ENCODE data around the gene USHBP1.

Gene USHBP1

DNA sequence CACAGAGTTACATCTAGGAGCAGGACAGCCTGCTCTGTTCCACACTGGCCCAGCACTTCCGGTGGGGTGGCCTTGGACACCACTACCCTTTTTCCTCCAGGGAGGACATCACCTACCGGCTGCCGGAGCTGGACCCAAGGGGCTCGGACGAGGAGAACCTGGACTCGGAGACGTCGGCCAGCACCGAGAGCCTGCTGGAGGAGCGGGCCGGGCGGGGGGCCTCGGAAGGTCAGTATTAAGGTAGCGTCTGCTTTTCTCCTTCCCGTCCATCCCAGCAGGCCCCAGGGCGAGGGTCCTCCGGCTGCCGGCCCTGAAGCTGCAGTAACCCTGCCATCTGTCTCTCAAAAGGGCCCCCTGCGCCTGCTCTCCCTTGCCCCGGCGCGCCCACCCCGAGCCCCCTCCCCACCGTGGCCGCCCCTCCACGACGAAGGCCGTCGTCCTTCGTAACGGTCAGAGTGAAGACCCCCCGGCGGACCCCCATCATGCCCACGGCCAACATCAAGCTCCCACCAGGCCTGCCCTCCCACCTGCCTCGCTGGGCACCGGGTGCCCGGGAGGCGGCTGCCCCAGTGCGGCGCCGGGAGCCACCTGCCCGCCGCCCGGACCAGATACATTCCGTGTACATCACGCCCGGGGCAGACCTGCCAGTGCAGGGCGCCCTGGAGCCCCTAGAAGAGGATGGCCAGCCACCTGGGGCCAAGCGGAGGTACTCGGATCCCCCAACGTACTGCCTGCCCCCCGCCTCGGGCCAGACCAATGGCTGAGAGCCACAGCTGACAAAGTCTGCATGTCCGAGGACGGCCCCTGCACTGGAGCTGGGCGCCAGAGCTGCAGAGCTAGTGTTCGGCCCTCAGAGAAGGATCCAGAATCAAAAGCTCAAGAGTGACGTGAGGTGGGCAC, 52.7 kb downstream of the USHBP1 start:
- no peak for DNase-seq

DNA sequence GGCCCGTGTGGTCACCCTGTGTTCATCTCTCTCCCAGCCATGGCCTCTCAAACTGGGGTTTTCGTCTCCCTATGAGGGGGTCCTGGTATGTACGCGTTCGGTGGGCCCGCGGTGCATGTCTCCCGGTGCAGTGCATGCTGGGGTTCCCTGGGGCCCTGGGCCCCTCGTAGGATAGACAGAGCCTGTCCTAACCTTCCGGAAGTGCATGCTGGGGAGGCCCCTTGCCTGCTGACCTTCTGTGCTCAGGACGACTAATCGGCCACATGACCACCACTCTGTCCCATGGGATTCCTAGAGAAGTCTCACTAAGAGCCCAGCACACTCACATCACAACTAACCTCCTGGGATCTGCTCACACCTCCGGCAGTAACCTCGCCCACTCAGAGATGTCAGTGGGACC, 54.2 kb downstream of the USHBP1 start:
- DNase-seq = no peak

DNA sequence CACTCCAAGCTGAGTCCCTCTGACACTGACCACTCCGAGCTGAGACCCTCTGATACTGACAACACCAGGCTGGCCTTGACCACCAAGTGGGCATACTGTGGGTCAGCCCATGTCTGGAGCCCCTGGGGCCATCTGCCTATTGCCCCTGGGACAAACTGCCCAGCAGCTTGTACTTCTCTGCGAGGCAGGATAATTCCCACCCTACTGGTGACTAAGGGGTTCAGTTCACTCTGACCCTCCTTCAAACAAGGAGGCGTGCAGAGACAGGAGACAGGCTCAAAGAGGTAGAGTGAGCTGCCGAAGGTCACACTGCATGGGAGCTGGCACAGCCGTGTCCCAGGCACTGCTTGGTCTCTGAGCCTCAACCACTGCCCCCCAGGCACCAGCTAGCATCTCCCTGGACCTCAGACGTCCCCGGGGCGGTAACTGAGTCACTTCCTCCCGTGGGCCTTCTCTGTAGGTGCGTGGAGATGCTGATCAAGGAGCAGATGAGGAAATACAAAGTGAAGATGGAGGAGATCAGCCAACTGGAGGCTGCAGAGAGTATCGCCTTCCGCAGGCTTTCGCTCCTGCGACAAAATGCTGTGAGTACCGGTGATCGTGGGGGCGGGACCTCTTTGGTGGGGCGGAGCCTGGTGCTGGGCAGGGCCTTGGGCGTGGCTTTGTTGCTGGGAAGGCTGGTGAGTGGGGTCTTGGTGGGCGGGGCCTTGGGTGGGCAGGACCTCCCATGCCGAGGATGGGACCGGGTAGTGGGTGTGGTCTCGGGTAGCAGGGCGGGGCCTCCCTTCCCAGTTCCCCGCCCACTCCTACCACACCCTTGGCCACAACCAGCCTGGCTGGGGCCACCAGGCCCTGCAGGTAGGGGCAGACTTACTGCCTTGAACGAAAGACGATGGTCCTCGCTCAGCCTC, 55.2 kb downstream of the USHBP1 start:
- peak; percentile 35 to 69 for DNase-seq

DNA sequence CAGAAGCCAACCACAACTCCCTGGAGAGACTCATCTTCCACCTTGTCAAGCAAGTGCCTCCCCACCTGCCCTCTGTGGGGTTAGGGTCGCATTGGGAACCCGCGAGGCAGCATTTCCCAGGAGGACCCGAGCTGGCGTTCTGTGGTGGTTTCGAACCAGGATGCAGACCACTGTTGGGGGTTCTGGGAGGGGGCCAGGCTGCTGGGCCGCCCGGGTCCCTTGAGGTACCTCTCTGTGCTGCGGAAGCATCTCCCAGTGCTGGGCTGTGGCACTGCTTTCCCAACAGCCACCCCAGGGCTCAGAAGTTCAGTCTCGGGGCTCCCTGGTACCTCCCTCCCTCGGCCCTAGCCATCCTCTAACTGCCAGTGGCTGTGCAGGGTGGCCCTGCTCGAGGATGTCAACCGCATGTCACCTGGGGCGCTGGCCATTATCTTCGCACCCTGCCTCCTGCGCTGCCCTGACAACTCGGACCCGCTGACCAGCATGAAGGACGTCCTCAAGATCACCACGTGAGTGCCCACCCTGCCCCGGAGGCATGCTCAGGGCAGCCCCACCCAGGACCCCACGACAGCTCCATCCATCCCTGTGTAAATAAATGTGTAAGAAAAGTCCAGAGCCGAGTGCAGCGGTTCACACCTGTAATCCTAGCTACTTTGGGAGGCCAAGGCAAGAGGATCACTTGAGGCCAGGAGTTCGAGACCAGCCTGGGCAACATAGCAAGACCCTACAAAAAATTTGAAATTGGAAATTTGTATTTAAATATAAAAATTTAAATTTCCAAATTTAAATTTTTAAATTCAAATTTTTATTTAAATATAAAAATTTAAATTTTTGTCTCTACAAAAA, 57.6 kb downstream of the USHBP1 start:
- DNase-seq = no peak

DNA sequence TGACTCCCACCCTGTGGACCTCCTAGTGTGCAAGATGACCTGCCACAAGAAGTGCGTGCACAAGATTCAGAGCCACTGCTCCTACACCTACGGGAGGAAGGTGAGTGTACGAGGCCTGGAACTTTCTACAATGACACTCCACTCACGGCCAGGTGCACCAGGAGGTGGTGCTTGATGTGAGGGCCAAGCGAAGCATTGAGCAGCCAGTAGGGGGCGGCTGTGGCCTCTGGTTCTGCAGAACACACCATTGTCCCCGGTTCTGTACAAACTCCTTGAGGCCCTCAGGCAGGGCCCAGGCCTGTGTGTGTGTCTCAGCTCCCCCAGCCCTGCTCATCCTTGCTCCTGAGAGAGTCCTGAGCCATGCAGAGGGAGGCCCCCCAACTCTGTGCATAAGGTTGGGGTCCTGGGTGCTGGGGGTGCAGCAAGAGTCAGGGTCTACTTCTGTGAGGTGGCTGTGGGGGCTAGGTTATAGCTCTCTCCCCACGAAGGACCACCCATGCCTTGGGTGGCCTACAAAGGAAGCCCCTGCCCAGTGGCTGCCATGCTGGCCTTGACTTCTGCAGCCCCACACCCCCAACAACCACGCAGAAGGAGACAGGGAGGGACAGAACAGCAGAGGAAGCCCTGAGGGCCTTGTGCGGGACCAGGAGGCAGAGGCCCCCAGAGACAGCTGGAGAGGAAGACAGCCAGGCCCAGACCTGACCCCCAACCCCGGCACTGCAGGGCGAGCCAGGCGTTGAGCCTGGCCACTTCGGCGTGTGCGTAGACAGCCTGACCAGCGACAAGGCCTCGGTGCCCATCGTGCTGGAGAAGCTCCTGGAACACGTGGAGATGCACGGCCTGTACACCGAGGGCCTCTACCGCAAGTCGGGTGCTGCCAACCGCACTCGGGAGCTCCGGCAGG, 59.1 kb downstream of the USHBP1 start:
- peak; percentile 67 to 70 for DNase-seq

DNA sequence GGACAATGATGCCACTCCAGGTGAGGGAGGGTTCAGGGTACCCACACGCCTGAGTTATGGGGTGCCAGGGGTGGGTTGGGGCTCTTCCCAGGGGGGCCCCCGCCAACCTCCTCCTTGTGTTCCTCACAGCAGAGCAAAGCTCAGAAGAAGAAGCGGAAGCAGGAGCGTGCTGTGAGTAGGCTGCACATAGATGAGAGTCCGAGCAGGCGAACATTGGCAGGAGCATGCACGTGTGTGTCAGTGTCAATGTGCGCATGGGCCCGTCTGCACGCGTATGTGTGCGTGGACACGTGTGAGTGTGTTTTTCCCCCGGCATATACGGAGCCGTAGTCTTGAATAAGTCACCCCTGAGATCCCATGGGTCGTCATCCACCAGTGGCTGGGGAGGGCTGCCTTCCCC, 61.8 kb downstream of the USHBP1 start:
- DNase-seq = no peak

DNA sequence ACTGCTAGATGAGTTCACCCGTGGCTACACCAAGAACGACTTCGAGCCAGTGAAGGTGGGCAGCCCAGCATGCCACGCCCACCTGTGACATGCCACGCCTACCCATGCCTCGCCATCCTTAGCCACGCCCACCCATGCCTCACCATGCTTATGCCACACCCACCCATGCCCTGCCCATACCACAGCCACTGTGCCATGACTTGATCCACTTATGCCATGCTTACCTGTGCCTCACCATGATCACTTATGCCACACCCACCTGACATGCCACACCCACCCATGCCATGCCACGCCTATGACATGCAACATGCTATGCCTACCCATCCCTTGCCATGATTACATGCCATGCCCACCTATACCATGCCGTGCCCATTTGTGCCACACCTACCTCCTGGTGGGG, 62.3 kb downstream of the USHBP1 start:
- peak in 1 of 2 donors; percentile 44 for DNase-seq

DNA sequence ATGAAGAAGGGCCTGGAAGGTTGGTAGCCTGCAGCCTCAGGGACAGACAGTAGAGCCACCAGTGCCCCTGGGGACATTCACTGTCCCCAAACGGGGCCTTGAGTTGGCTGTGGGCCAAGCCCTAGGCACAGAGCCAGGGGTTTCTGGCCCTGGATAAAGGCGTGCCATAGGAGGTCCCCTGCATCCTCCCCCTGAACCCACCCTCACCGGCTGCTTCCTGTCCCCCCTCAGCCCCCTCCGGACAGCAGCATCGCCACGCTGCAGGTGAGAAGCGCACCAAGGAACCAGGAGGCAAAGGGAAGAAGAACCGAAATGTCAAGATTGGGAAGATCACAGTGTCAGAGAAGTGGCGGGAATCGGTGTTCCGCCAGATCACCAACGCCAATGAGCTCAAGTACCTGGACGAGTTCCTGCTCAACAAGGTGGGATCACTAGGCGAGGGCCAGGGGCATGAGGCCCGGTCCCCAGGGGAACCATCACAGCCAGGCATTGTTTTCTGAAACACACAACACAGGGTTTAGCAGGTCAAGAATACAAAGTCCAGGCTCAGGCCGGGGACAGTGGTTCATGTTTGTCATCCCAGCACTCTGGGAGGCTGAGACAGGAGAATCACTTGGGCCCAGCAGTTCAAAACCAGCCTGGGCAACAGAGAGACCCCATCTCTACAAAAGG, 64.0 kb downstream of the USHBP1 start:
- no peak for DNase-seq

Measured in stimulated activated CD4-positive, alpha-beta T cell treated with anti-CD3 and anti-CD28 coated beads, Interleukin-2, amount 100 ng/mL, for 24 hours (primary cell).